WTC11 (cell line): ENCODE data around the gene ABITRAM.

Experiments
- AFF4 ChIP-seq: sonication (generic); formaldehyde crosslinking; IDR thresholded peaks from 2 replicates; pipeline ENCODE4 v1.8.1; 2023; ENCODE audit warnings: mild to moderate bottlenecking, missing genetic modification reagents, borderline replicate concordance
- CTCF ChIP-seq: fragments of 200-600 bp; IDR thresholded peaks from 2 replicates; pipeline ENCODE4 v1.8.0; 2022; ENCODE audit warnings: antibody characterized with exemption
- ZNF281 ChIP-seq: sonication (generic); formaldehyde crosslinking; IDR thresholded peaks from 2 replicates; pipeline ENCODE4 v1.8.0; 2023; ENCODE audit warnings: mild to moderate bottlenecking, missing genetic modification reagents

- TF ChIP-seq CTCF (no peak), AFF4 (CRISPR knock-in tag) (no peak), ZNF281 (CRISPR knock-in tag) (no peak)
Measured at GRCh38 chr9:108937561-108938305, 3.5 kb downstream of the ABITRAM start.
